Panc1 (cell line): ENCODE data around the gene GBX1. TPM values are rescaled to one million over a fixed set of nuclear protein-coding genes. Genes with fewer than 3 reads are reported as not detected.

ENCODE experiments used
- ATAC-seq: fragments of 200-7000 bp; cut with Tn5 transposase; 2 replicates; pipeline ENCODE4 v1.9.1; 2020; ENCODE audit warnings: mild to moderate bottlenecking, moderate library complexity
- BruUV-seq: library from RNA; stranded (reverse); fragments of 400-500 nt; replicated peaks from 2 replicates; lab custom pipeline; 2021; lab: Mats Ljungman, UMichigan
- CTCF ChIA-PET: fragments of 300-600 bp; sonication (Branson Sonifier 250); formaldehyde crosslinking; loops from one replicate; lab custom pipeline; 2022; ENCODE audit warnings: antibody characterized with exemption; lab: Charles Lee
- POLR2A ChIA-PET: fragments of 300-600 bp; sonication (Branson Sonifier 250); formaldehyde crosslinking; loops from one replicate; lab custom pipeline; 2022; ENCODE audit warnings: antibody characterized with exemption; lab: Charles Lee
- DNase-seq: peaks from one replicate; pipeline ENCODE4 v3.0.0-alpha.2; 2010; ENCODE audit warnings: low read depth, low spot score
- H3K27ac ChIP-seq: 2 replicates; pipeline ENCODE4 v1.5.1; 2011; ENCODE audit warnings: mild to moderate bottlenecking, low read length, inconsistent platforms
- H3K27me3 ChIP-seq: fragments of 200-500 bp; sonication (Bioruptor generic); 2 replicates; pipeline ENCODE4 v1.6.0; 2014; ENCODE audit warnings: low read length, inconsistent platforms; ENCODE audit not compliant: control insufficient read depth, insufficient read depth
- H3K36me3 ChIP-seq: fragments of 200-500 bp; sonication (Bioruptor generic); 2 replicates; pipeline ENCODE4 v1.5.1; 2014; ENCODE audit warnings: inconsistent platforms, mild to moderate bottlenecking, low read length, moderate library complexity; ENCODE audit not compliant: control insufficient read depth, insufficient read depth
- H3K4me1 ChIP-seq: 2 replicates; pipeline ENCODE4 v1.5.1; 2011; ENCODE audit warnings: inconsistent platforms, mild to moderate bottlenecking, low read length, moderate library complexity; ENCODE audit not compliant: control insufficient read depth, insufficient read depth
- H3K4me3 ChIP-seq, 2 experiments: 2 replicates each; pipeline ENCODE4 v1.5.1; 2011 to 2012; ENCODE audit warnings: low read depth in 2 of 2, low read length in 2 of 2, mild to moderate bottlenecking in 2 of 2, inconsistent platforms in 1 of 2, moderate library complexity in 1 of 2
- H3K9me3 ChIP-seq: fragments of 200-500 bp; sonication (Bioruptor generic); 2 replicates; pipeline ENCODE4 v1.5.1; 2014; ENCODE audit warnings: low read depth, mild to moderate bottlenecking, inconsistent platforms, low read length, moderate library complexity; ENCODE audit not compliant: control insufficient read depth, insufficient read depth
- POLR2AphosphoS5 ChIP-seq: IDR thresholded peaks from 2 replicates; pipeline ENCODE4 v1.6.1; 2012; ENCODE audit warnings: mild to moderate bottlenecking, low read depth, low read length, moderate library complexity
- SIN3A ChIP-seq: IDR thresholded peaks from 2 replicates; pipeline ENCODE4 v1.6.1; 2012; ENCODE audit warnings: low read depth, mild to moderate bottlenecking, low read length, moderate library complexity, borderline replicate concordance; ENCODE audit not compliant: insufficient read depth
- TCF7L2 ChIP-seq: IDR thresholded peaks from 2 replicates; pipeline ENCODE4 v1.6.1; 2011; ENCODE audit warnings: mild to moderate bottlenecking, low read depth, low read length, inconsistent platforms
- in situ Hi-C: cut with HindIII; loops from 2 replicates; pipeline ENCODE4 v1.10.0; 2016; ENCODE audit warnings: low sequenced_read_pairs, low pct_unique_long_range_greater_than_20kb
- intact Hi-C: fragments of 100-400 bp; cut with micrococcal nuclease; formaldehyde crosslinking; loops from one replicate; pipeline ENCODE4 v1.10.0; 2022; ENCODE audit not compliant: unreplicated experiment
- total RNA-seq: library from RNA; stranded (reverse); gene quantifications from one replicate; pipeline ENCODE4 v1.2.1, GENCODE V29; 2021; ENCODE audit not compliant: unreplicated experiment
- TF ChIP-seq, protein P1 (sequence below): fragments of 450-650 bp; IDR thresholded peaks from 2 replicates; pipeline ENCODE4 v1.5.1; 2017; ENCODE audit warnings: mild to moderate bottlenecking
- TF ChIP-seq, protein P2 (sequence below), 2 experiments: IDR thresholded peaks; 2 replicates each; pipeline ENCODE4 v1.6.1; 2011 to 2012; ENCODE audit warnings: low read depth in 2 of 2, control low read depth in 1 of 2, low read length in 1 of 2, mild to moderate bottlenecking in 1 of 2, moderate library complexity in 1 of 2; ENCODE audit not compliant: insufficient read depth in 1 of 2

The GBX1 gene
- total RNA-seq, 1 experiment from 2014 or later = not detected

DNA sequence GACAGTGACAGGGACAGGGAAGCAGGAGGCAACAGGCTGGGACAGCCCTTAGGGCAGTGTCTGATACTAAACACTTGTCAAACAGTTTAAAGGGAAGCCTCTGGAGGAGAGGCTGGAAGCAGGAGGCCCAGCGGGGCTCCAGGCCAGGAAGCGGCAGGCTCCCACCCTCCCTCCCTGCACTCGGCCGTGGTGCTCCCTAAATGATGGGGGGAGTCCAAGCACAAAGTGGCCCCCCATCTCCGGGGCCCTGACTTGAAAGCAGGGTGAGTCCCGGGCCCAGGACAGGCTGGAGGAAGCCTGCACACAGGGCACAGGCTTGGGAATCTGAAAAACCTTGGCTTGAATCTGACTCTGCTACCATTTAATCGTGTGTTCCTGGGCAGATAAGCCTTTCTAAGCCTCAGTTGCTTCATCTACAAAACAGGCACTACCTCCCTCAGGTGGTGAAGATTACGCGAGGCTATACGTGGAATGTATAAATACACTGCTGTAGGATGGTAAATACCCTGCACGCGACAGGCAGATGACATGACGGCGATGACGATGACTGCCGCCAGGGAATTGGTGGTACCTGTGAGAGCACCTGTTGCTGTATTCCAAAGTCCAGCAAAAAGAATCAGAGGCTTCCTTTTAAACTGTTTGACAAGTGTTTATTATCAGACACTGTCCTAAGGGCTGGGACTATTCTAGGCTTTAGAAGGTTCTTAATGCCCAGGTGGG, 34.1 kb downstream of the GBX1 start:
- no peak for ATAC-seq
- POLR2A ChIA-PET = no interaction called here
- TF ChIP-seq TCF7L2 (no peak), POLR2AphosphoS5 (no peak), SIN3A (no peak)
- TF ChIP-seq, protein P1, sequence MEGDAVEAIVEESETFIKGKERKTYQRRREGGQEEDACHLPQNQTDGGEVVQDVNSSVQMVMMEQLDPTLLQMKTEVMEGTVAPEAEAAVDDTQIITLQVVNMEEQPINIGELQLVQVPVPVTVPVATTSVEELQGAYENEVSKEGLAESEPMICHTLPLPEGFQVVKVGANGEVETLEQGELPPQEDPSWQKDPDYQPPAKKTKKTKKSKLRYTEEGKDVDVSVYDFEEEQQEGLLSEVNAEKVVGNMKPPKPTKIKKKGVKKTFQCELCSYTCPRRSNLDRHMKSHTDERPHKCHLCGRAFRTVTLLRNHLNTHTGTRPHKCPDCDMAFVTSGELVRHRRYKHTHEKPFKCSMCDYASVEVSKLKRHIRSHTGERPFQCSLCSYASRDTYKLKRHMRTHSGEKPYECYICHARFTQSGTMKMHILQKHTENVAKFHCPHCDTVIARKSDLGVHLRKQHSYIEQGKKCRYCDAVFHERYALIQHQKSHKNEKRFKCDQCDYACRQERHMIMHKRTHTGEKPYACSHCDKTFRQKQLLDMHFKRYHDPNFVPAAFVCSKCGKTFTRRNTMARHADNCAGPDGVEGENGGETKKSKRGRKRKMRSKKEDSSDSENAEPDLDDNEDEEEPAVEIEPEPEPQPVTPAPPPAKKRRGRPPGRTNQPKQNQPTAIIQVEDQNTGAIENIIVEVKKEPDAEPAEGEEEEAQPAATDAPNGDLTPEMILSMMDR = no peak
- TF ChIP-seq, protein P2, sequence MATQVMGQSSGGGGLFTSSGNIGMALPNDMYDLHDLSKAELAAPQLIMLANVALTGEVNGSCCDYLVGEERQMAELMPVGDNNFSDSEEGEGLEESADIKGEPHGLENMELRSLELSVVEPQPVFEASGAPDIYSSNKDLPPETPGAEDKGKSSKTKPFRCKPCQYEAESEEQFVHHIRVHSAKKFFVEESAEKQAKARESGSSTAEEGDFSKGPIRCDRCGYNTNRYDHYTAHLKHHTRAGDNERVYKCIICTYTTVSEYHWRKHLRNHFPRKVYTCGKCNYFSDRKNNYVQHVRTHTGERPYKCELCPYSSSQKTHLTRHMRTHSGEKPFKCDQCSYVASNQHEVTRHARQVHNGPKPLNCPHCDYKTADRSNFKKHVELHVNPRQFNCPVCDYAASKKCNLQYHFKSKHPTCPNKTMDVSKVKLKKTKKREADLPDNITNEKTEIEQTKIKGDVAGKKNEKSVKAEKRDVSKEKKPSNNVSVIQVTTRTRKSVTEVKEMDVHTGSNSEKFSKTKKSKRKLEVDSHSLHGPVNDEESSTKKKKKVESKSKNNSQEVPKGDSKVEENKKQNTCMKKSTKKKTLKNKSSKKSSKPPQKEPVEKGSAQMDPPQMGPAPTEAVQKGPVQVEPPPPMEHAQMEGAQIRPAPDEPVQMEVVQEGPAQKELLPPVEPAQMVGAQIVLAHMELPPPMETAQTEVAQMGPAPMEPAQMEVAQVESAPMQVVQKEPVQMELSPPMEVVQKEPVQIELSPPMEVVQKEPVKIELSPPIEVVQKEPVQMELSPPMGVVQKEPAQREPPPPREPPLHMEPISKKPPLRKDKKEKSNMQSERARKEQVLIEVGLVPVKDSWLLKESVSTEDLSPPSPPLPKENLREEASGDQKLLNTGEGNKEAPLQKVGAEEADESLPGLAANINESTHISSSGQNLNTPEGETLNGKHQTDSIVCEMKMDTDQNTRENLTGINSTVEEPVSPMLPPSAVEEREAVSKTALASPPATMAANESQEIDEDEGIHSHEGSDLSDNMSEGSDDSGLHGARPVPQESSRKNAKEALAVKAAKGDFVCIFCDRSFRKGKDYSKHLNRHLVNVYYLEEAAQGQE (IDR thresholded peaks at IDR 0.05; ENCODE audit: insufficient read depth in 1 of 2, low read depth in 2 of 2, low read length in 1 of 2) = no peak
- no peak overlapping the region for H3K4me3 ChIP-seq
- no TSS peak for BruUV-seq
- intact Hi-C loops = no loop called here
- in situ Hi-C loops = no loop called here
- no peaks in the 10 kb centered on the region for H3K9me3 ChIP-seq
- H3K27me3 ChIP-seq = no peaks in the 10 kb centered on the region
- no peak for DNase-seq
- no peaks in the 10 kb centered on the region for H3K4me1 ChIP-seq
- H3K36me3 ChIP-seq = peaks cover 5% of the 10 kb centered on the region
- CTCF ChIA-PET = no interaction called here
- H3K27ac ChIP-seq = no peak overlapping the region

DNA sequence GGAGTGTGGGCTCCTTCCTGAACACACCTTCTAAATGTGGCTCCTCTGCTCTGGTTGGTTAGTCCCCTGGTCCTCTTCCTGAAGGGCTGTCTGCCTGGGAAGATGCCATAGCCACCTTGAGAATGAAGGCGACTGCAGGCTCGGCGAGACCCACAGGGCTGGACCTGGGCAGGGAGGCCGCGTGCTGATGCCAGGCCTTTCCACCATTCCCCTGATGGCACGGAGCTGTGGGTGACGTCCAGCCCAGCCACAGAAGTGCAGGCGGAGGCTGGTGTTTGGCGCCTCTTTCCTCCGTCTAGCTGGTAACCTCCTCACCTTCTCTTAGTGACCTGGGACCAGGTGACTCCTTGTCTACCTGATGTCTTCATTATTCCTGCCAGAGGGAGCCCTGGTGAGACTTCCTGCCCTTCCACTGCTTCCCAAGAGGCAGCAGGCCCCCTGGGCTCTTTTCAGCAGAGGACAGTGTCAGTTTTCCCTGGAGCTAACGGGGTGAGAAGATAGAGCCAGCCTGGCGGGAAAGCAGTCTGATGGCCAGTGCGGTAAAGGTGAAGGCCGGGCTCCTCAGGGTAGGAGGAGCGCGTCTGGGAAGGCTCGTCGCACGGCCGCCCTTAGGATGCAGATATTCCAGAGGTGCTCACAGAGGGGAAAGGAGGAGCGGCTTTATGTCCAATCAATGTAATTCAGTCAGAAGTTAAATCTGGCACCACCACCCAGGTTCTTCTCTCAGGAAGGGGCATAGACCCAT, 34.9 kb downstream of the GBX1 start:
- peaks cover 5% of the 10 kb centered on the region for H3K36me3 ChIP-seq
- ChIA-PET POLR2A (no interaction called here), CTCF (no interaction called here)
- in situ Hi-C loops (no loop called here), intact Hi-C loops (no loop called here)
- no peaks in the 10 kb centered on the region for H3K27me3 ChIP-seq
- H3K9me3 ChIP-seq = no peaks in the 10 kb centered on the region
- H3K4me1 ChIP-seq = no peaks in the 10 kb centered on the region
- H3K4me3 ChIP-seq = no peak overlapping the region
- no peak overlapping the region for H3K27ac ChIP-seq
- no peak for ATAC-seq
- DNase-seq = no peak
- TF ChIP-seq, protein P1 = no peak
- TF ChIP-seq, protein P2 (IDR thresholded peaks at IDR 0.05; ENCODE audit: insufficient read depth in 1 of 2, low read depth in 2 of 2, low read length in 1 of 2) = no peak
- TF ChIP-seq SIN3A = no peak
- no peak for TF ChIP-seq POLR2AphosphoS5
- no peak for TF ChIP-seq TCF7L2
- BruUV-seq = no TSS peak
